MM.1S (cell line): ENCODE data around the gene ZHX3.

Experiments
- DNase-seq: peaks from one replicate; pipeline ENCODE4 v3.0.0-alpha.2; 2015
- H2AFZ ChIP-seq: fragments of 300-600 bp; sonication (generic); 2 replicates; pipeline ENCODE4 v1.6.0; 2016; ENCODE audit warnings: antibody characterized with exemption, low read length
- H3F3A ChIP-seq: fragments of 300-600 bp; sonication (generic); 2 replicates; pipeline ENCODE4 v1.6.1; 2016; ENCODE audit warnings: mild to moderate bottlenecking, antibody characterized with exemption, low read length, moderate library complexity, mixed read lengths; ENCODE audit not compliant: insufficient read depth
- H3K27ac ChIP-seq: fragments of 300-600 bp; sonication (generic); 2 replicates; pipeline ENCODE4 v1.5.1; 2016; ENCODE audit warnings: mild to moderate bottlenecking, low read length
- H3K27me3 ChIP-seq: fragments of 300-600 bp; sonication (generic); replicated peaks from 2 replicates; pipeline ENCODE4 v1.6.0; 2016; ENCODE audit warnings: low read length; ENCODE audit not compliant: insufficient read depth
- H3K36me3 ChIP-seq: fragments of 300-600 bp; sonication (generic); replicated peaks from 2 replicates; pipeline ENCODE4 v1.6.1; 2016; ENCODE audit warnings: mild to moderate bottlenecking, low read length, mixed read lengths; ENCODE audit not compliant: insufficient read depth
- H3K4me1 ChIP-seq: fragments of 300-600 bp; sonication (generic); 2 replicates; pipeline ENCODE4 v1.6.1; 2016; ENCODE audit warnings: low read length, mixed read lengths
- H3K4me2 ChIP-seq: fragments of 300-600 bp; sonication (generic); 2 replicates; pipeline ENCODE4 v1.6.0; 2016; ENCODE audit warnings: low read depth, low read length
- H3K4me3 ChIP-seq: fragments of 300-600 bp; sonication (generic); 2 replicates; pipeline ENCODE4 v1.5.1; 2016; ENCODE audit warnings: low read length, mixed read lengths
- H3K79me2 ChIP-seq: fragments of 300-600 bp; sonication (generic); 2 replicates; pipeline ENCODE4 v1.6.1; 2016; ENCODE audit warnings: mixed run types, low read length, mixed read lengths
- H3K9ac ChIP-seq: fragments of 300-600 bp; sonication (generic); 2 replicates; pipeline ENCODE4 v1.6.1; 2016; ENCODE audit warnings: low read length, mixed read lengths
- H3K9me2 ChIP-seq: fragments of 300-600 bp; sonication (generic); replicated peaks from 2 replicates; pipeline ENCODE4 v1.6.1; 2016; ENCODE audit warnings: mild to moderate bottlenecking, low read length, mixed read lengths; ENCODE audit not compliant: insufficient read depth
- H3K9me3 ChIP-seq: fragments of 300-600 bp; sonication (generic); replicated peaks from 2 replicates; pipeline ENCODE4 v1.6.1; 2016; ENCODE audit warnings: mild to moderate bottlenecking, low read length, mixed read lengths; ENCODE audit not compliant: insufficient read depth
- H4K20me1 ChIP-seq: fragments of 300-600 bp; sonication (generic); 2 replicates; pipeline ENCODE4 v1.6.1; 2016; ENCODE audit warnings: mild to moderate bottlenecking, low read length, moderate library complexity, mixed read lengths; ENCODE audit not compliant: insufficient read depth
- EZH2 ChIP-seq: fragments of 300-600 bp; sonication (generic); optimal IDR thresholded peaks from 2 replicates; pipeline ENCODE3; 2017; ENCODE audit warnings: low read depth, mild to moderate bottlenecking, antibody characterized with exemption, low read length, mixed read lengths
- EZH2phosphoT487 ChIP-seq: fragments of 300-600 bp; sonication (generic); IDR thresholded peaks from 2 replicates; pipeline ENCODE4 v1.6.1; 2018; ENCODE audit warnings: antibody characterized with exemption, low read length
- TF ChIP-seq, protein P1 (sequence below): fragments of 300-600 bp; sonication (generic); IDR thresholded peaks from 2 replicates; pipeline ENCODE4 v1.5.1; 2016; ENCODE audit warnings: antibody characterized with exemption, low read length, mixed read lengths

Gene ZHX3

GRCh38 chr20:41273445-41273844 lies 44.1 kb downstream of the ZHX3 start:
- no peak overlapping the region for H3K27ac ChIP-seq
- no peaks in the 10 kb centered on the region for H4K20me1 ChIP-seq
- H3K9me3 ChIP-seq, result no peaks in the 10 kb centered on the region
- H3K4me3 ChIP-seq, result no peak overlapping the region
- no peaks in the 10 kb centered on the region for H3K79me2 ChIP-seq
- no peaks in the 10 kb centered on the region for H3K4me1 ChIP-seq
- no peaks in the 10 kb centered on the region for H3K36me3 ChIP-seq
- no peak overlapping the region for H3K9ac ChIP-seq
- no peaks in the 10 kb centered on the region for H3K27me3 ChIP-seq
- DNase-seq, result no peak
- H3K4me2 ChIP-seq, result no peak overlapping the region
- no peaks in the 10 kb centered on the region for H3K9me2 ChIP-seq
- H3F3A ChIP-seq, result no peaks in the 10 kb centered on the region
- TF ChIP-seq, protein P1, sequence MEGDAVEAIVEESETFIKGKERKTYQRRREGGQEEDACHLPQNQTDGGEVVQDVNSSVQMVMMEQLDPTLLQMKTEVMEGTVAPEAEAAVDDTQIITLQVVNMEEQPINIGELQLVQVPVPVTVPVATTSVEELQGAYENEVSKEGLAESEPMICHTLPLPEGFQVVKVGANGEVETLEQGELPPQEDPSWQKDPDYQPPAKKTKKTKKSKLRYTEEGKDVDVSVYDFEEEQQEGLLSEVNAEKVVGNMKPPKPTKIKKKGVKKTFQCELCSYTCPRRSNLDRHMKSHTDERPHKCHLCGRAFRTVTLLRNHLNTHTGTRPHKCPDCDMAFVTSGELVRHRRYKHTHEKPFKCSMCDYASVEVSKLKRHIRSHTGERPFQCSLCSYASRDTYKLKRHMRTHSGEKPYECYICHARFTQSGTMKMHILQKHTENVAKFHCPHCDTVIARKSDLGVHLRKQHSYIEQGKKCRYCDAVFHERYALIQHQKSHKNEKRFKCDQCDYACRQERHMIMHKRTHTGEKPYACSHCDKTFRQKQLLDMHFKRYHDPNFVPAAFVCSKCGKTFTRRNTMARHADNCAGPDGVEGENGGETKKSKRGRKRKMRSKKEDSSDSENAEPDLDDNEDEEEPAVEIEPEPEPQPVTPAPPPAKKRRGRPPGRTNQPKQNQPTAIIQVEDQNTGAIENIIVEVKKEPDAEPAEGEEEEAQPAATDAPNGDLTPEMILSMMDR, result no peak
- TF ChIP-seq EZH2phosphoT487 (no peak), EZH2 (no peak)
- no peak overlapping the region for H2AFZ ChIP-seq

GRCh38 chr20:41272339-41272738 lies 45.2 kb downstream of the ZHX3 start:
- Histone ChIP-seq H3F3A (no peaks in the 10 kb centered on the region), H2AFZ (no peak overlapping the region), H3K4me2 (no peak overlapping the region), H3K4me3 (no peak overlapping the region), H3K4me1 (no peaks in the 10 kb centered on the region), H3K9me2 (no peaks in the 10 kb centered on the region), H4K20me1 (no peaks in the 10 kb centered on the region), H3K9me3 (no peaks in the 10 kb centered on the region), H3K9ac (no peak overlapping the region), H3K36me3 (no peaks in the 10 kb centered on the region), H3K27ac (no peak overlapping the region), H3K27me3 (no peaks in the 10 kb centered on the region), H3K79me2 (no peaks in the 10 kb centered on the region)
- DNase-seq, result no peak
- TF ChIP-seq, protein P1, result no peak
- TF ChIP-seq EZH2phosphoT487, result no peak
- no peak for TF ChIP-seq EZH2

- no peak for TF ChIP-seq EZH2
- TF ChIP-seq, protein P1, result no peak
- TF ChIP-seq EZH2phosphoT487, result no peak
- Histone ChIP-seq H4K20me1 (no peaks in the 10 kb centered on the region), H2AFZ (no peak overlapping the region), H3K36me3 (no peaks in the 10 kb centered on the region), H3F3A (no peaks in the 10 kb centered on the region), H3K4me1 (no peaks in the 10 kb centered on the region), H3K27me3 (no peaks in the 10 kb centered on the region), H3K9me3 (no peaks in the 10 kb centered on the region), H3K27ac (no peak overlapping the region), H3K4me2 (no peak overlapping the region), H3K9ac (no peak overlapping the region), H3K79me2 (no peaks in the 10 kb centered on the region), H3K9me2 (no peaks in the 10 kb centered on the region), H3K4me3 (no peak overlapping the region)
- DNase-seq, result no peak
These were observed 48.4 kb downstream of the ZHX3 start for GRCh38 chr20:41268917-41269652.
